GM21367 (cell line): Measurements from ENCODE around the gene REC8.

Experiments
- ATAC-seq: cut with Tn5 transposase; IDR thresholded peaks from one replicate; pipeline ENCODE4 v1.9.1; 2021; ENCODE audit not compliant: unreplicated experiment

REC8 gene, protein sequence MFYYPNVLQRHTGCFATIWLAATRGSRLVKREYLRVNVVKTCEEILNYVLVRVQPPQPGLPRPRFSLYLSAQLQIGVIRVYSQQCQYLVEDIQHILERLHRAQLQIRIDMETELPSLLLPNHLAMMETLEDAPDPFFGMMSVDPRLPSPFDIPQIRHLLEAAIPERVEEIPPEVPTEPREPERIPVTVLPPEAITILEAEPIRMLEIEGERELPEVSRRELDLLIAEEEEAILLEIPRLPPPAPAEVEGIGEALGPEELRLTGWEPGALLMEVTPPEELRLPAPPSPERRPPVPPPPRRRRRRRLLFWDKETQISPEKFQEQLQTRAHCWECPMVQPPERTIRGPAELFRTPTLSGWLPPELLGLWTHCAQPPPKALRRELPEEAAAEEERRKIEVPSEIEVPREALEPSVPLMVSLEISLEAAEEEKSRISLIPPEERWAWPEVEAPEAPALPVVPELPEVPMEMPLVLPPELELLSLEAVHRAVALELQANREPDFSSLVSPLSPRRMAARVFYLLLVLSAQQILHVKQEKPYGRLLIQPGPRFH

DNA sequence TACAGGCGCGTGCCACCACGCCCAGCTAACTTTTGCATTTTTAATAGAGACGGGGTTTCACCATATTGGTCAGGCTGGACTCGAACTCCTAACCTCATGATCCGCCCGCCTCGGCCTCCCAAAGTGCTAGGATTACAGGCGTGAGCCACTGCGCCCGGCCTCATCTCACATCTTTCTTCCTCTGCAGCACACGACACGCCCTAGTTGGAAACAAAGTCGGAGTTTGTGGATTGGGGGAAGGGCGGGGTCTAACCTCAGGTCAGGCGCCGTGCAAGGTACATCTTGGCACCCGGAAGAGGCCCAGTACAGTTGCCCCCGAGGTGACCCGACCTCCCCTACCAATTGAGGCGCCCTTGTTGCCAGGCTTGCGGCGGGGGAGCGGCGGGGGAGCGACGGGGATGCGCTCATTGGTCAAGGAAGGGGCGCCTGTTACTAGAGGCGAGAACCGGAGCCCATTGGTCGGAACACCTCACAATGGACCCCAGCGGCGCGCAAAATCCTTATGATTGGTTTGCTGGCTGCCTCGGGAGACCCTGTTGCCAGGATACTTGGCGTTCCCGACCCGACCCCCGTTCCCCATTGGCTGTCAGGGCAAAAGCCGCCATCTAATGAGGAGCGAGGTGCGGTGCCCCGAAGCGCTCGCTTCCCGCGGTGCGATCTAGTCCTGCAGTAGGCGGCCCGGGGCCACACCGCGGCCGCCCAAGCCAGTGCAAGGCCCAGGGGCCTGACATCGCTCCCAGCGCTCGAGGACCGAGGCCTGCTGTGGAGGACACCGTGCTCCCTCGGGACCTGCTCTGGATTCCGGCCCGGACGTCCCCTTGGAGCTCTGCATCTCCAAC lies at the start of gene REC8:
Gene REC8, plus strand, starts transcription at position 659 of the 839 bp plus-strand sequence. CDS start 473 bp downstream, outside the sequence.
- peak; percentile 78 for ATAC-seq

DNA sequence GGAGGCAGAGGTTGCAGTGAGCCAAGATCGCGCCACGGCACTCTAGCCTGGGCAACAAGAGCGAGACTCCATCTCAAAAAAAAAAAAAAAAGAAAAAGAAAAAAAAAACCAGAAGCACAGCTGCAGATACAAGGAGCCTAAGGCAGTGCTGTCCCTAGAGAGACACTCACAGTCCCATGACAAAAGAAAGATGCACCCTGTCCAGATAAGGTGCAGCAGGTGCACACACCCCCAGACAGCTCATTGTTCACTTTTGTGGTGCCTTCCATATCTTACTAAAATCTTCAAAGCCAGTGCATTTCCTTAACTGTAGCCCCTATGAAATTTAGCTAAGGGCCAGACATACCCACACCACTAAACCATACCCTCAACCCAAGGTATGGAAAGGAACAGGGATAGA lies 49.5 kb upstream of the REC8 start:
- no peak for ATAC-seq

DNA sequence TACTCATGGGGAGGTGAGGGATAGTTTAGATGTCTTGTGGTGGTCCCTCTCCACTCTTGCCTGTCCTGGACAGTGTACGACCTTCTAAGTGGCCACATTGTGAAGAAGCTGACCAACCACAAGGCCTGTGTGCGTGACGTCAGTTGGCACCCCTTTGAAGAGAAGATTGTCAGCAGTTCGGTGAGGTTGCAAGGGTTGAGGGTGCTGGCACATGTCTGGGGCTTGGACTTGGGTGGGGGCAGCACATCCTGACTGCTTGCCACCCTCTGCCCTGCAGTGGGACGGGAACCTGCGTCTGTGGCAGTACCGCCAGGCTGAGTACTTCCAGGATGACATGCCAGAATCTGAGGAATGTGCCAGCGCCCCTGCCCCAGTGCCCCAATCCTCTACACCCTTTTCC lies 49.0 kb upstream of the REC8 start:
- no peak for ATAC-seq

DNA sequence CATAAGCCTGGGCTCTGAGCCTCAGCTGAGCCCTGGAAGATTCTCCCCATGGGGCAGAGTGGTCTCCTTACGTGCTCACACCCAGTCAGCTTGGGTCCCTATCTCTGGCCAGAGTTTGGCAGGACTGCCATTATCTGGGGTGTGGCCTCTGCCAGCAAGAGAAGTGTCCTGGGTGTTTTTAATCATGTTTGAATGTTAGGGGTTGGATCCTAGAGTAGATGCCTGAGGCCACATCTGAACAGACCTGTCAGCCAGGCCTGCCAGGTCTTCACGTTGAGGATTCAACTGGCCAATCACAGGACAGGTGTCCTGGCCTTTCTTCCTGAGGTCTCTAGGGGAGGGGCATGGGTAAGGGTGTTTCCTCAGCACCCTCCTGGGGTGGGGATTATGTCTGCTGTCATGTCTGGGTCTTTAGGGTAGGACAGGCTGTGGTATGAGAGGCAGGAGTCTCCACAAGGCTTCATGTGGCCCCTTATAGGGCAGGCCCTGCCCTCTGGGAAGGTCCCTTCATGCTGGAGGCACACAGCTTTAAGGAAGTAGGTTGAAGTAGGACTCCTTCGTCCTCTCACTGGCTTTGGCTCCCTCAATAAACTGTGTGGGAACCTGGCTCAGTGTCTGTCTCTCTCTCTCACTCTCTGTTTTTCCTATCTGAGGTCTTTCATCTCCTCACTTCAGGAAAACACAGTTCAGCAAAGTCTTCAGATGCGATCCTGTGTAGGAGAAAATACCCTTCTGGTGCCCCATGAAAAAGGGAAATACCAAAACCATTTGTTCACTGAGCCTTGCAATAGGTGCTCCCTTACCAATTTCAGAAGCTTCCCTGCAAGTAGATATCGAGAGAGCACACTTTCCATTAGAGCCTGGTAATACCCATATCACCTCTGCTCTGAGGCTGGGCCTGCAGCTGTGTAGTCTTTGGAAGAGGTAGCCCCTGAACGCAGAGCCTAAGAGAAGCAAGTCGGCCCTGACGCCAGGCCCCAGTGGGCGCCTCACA lies 48.2 kb upstream of the REC8 start:
- ATAC-seq: no peak

DNA sequence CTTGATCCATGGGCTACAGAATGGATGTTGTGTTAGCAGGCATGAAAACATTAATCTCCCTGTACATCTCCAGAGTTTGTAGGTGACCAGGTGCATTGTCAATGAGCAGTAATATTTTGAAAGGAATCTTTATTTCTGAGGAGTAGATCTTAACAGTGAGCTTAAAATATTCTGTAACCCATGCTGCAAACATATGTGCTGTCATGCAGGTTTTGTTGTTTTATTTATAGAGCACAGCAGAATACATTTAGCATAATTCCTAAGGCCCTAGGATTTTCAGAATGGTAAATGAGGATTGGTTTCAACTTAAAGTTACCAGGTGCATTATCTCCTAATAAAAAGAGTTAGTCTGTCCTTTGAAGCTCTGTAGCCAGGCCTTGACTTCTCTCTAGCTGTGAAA lies 44.9 kb upstream of the REC8 start:
- no peak for ATAC-seq

DNA sequence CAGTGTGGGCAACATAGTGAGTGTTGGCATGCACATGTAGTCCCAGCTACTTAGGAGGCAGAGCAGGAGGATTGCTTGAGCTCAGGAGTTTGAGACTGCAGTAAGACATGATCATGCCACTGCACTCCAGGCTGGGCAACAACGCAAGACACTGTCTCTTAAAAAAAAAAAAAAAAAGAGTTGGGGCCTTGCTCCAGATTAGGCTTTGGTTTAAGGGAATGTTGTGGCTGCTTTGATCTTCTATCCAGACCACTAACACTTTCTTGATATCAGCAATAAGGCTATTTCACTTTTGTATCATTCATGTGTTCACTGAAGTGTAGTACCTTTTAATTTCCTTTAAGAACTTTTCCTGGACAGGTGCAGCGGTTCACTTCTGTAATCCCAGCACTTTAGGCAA lies 44.2 kb upstream of the REC8 start:
- ATAC-seq: no peak

DNA sequence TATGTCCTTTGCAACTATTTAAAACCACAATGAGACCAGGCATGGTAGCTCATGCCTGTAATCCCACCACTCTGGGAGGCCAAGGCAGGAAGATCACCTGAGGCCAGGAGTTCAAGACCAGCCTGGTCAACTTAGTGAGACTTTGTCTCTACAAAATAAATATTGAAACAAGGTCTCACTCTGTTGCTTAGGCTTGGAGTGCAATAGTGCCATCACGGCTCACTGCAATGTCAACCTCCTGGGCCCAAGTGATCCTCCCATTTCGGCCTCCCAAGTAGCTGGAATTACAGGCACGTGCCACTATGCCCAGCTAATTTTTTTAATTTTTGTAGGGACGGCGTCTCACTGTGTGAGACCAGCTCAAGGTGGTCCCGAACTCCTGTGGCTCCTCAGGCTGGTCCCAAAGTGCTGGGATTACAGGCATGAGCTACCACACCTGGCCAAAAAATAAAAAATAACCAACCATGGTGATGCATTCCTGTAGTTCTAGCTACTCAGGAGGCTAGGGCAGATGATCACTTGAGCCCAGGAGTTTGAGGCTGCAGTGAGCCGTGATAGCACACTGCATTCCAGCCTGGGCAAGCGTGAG lies 42.4 kb upstream of the REC8 start:
- no peak for ATAC-seq

DNA sequence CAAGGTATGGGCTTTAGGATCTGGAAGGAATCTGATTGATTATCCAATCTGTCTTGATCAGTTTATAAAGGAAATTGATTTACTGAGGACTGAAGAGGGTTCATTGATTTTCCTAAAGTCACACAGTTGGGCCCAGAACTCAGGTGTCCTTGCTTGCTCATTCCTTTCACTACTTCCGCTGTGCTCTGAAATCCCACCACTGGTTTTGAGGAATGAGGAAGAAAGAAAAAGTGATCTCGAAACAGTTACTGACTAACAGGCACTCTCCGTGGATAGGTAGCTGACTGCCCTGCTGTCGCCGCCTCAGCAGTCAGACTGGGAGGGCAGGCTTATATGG lies 41.5 kb upstream of the REC8 start, which contains the start of gene FITM1:
Gene FITM1, plus strand, starts transcription at position 280 of the 337 bp plus-strand sequence. CDS start 905 bp downstream, outside the sequence.
- ATAC-seq: no peak

DNA sequence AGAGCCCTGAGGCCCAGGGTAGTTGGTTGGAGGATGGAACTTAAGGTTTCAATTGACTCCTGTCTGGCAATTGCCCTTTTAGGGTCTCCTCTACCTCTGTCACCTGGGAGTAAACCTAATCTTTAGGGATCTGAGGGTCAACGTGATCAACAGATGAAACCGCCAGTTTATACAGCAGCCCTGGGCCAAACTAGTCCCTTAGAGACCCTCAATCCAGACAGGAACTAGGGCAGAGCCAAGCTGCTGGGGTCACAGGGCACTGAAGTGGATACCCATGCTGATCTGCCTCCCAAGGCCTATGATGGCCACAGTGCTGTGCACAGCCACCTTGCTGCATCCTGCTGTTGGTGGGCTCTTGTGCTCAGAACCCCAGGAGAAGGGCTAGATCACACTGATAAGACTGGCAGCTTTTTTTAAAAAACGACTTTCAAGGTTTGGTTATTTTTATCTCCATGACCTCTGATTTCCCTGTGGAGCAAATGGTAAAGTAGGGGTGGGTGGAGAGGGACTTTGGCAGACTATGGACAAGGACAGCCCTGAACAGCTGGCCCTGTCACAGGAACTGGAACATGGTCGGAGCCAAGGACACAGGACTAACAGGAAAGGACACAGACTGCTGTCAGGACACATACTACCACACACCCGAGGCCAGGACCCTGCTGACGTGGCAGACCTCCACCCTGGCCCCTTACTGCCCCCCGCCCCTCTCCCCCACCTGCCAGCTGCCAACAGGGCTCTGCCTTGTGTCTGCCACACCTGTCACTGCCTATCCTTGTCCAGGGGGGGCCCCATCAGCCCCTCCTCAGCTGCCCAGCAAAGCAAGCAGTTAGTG lies 40.9 kb upstream of the REC8 start:
- ATAC-seq: no peak

DNA sequence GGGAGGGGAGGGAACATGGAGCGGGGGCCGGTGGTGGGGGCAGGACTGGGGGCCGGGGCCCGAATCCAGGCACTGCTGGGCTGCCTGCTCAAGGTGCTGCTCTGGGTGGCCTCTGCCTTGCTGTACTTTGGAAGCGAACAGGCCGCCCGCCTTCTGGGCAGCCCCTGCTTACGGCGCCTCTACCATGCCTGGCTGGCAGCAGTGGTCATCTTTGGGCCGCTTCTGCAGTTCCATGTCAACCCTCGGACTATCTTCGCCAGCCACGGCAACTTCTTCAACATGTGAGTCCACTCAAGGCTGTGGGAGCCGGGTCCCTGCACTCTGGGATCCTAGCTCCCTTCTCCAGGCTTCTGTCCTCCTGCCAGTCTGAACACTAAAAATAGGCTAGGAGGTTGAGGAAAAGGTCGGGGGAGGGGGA lies 40.3 kb upstream of the REC8 start:
- no peak for ATAC-seq

DNA sequence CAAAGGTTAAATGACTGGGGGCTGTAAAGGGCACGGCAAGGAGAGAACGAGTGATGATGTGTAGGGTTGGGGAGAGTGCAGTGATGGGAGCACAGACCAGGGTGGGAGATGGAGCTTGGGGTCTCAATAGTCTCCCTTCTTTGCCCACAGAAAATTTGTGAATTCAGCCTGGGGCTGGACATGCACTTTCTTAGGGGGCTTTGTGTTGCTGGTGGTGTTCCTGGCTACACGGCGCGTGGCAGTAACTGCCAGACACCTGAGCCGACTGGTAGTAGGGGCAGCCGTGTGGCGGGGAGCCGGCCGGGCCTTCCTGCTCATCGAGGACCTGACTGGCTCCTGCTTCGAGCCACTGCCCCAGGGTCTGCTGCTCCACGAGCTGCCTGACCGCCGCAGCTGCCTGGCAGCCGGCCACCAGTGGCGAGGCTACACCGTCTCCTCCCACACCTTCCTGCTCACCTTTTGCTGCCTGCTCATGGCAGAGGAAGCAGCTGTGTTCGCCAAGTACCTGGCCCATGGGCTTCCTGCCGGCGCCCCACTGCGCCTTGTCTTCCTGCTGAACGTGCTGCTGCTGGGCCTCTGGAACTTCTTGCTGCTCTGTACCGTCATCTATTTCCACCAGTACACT lies 39.7 kb upstream of the REC8 start:
- ATAC-seq: no peak

DNA sequence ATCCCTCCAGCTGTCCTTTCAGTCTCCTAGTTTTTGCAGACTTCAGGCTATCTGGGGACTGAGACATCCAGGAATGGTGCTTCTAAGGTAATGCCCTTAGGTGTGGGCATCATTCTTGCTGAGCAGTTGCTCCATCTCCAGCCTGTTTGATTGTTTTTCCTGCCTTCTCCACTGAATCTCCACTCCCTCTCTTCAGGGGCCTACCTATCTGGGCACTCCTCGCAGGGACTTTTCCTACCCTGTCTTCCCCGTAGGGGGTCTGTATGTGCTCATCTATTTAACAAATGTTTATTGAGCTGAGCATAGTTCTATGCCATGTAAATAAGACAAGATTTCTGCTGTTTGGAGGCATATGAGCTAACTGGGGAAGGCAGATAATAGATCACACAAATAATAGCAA lies 38.9 kb upstream of the REC8 start:
- no peak for ATAC-seq

DNA sequence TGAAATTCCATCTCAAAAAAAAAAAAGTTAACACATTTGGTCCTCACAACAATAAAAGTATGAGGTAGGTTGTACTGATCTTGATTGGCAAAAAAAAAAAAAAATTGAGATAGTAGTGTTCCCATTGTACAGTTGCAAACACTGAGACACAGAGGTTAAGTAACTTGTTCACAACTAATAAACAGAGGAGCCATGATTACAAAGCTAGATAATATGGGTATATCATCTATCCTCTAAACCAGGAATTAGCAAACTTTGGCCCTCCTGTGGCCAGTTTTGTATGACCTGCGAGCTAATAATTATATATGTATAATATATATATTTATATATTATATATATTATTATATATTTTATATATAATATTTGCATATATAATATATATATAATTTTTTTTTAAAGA lies 38.1 kb upstream of the REC8 start:
- ATAC-seq: no peak

DNA sequence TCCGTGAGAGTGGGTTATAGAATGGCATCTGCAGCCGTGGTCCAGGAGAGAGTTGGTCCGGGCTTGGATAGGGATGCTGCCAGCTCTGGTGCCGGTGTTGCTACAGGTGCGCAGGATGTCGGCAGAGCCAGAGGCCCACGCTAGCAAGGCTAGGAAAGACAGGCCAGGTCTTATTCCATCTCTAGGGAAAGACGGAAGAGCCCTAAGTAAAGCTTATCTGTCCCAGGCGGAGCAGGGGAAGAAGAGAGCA lies 36.4 kb upstream of the REC8 start:
- no peak for ATAC-seq

DNA sequence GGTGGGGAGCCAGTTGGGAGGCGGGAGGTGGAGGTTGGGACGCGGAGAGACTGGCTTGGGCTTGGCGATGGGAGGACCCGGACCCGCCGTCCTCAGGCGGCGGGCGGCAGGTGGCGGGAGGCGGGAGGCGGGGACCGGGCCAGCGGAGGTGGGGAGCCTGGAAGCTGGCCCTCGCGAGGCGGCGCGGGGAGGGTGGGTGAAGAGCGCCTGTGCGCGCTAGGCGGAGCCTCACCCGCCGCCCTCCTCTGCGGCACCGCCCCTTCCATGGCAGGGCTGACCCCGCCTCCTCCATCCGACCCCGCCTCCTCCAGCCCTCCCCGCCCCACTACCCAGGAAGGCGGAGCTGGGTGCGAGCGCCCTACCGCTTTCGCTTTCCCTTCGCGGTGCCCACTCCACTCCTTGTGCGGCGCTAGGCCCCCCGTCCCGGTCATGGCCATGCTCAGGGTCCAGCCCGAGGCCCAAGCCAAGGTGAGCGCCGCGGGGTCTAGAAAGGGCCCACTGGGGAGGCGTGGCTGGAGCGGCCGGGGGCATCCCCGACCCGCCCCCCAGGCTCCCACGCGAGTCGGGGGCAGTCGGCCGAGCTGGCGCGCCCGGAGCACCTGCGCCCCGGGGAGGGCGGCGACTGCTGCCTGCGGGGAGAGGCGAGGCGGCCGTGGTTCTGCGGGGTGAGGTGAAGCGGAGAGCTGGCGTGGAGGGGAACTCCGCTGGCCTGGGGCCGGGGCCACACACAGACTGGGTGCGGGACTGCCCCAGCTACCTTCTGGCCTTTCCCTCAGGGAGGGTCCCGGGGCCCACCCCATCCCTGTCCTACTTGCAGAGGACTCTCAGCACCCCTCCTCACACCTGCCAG lies 35.8 kb upstream of the REC8 start, which contains the start of gene PSME1:
Gene PSME1, plus strand, starts transcription at position 361 of the 850 bp plus-strand sequence. Its CDS starts 69 bp downstream, at position 430.
- ATAC-seq: peak; percentile 72

DNA sequence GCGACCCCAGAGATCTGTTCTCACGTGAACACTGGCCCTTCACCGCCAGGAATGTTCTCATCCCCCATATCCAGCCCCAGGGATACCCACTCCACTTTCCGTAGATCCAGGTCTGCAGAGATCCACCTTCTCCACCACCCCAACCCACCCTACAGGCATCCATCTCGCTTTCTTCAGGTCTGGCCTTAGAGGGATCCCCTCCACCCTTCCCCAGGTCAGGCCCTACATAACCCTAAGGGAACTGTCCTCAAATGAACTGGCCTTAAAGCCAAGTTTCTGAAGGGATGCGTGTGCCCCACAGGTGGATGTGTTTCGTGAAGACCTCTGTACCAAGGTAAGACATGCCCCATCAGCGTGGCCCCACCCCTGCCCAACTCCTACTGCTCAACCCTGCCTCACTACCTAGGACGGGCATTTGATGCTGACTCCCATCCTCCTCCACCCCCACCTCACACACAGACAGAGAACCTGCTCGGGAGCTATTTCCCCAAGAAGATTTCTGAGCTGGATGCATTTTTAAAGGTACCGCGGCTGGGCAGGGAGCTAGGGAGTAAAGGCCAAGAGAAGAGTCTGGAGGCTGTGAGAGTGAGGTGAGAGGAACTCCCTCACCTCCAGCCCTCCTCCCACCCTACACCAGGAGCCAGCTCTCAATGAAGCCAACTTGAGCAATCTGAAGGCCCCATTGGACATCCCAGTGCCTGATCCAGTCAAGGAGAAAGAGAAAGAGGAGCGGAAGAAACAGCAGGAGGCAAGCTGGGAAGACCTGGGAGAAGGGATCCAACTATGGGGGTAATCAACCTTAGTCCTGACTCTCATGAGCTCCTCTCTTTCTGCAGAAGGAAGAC lies 35.0 kb upstream of the REC8 start:
- ATAC-seq: no peak
